DND-41 (cell line): ENCODE data around the gene MRPL39.
A peak's percentile ranks its signal among the peaks of the same experiment; 100 is the strongest.

Experiments used
- ATAC-seq: fragments of 200-7000 bp; cut with Tn5 transposase; 3 replicates; pipeline ENCODE4 v1.9.1; 2021; ENCODE audit warnings: low read depth; ENCODE audit not compliant: insufficient read depth
- DNase-seq: peaks from one replicate; pipeline ENCODE4 v3.0.0-alpha.2; 2020
- H2AFZ ChIP-seq: 2 replicates; pipeline ENCODE4 v1.6.0; 2012; ENCODE audit warnings: low read depth, low read length
- H3K27ac ChIP-seq: 2 replicates; pipeline ENCODE4 v1.5.1; 2012; ENCODE audit warnings: low read length, inconsistent platforms
- H3K27me3 ChIP-seq: fragments of 200-600 bp; sonication (generic); 2 replicates; pipeline ENCODE4 v1.6.0; 2012; ENCODE audit warnings: low read length, mild to moderate bottlenecking, inconsistent platforms; ENCODE audit not compliant: insufficient read depth, poor library complexity
- H3K36me3 ChIP-seq: 2 replicates; pipeline ENCODE4 v1.5.1; 2012; ENCODE audit warnings: low read length, inconsistent platforms; ENCODE audit not compliant: insufficient read depth
- H3K4me1 ChIP-seq: 2 replicates; pipeline ENCODE4 v1.5.1; 2012; ENCODE audit warnings: mild to moderate bottlenecking, low read length; ENCODE audit not compliant: insufficient read depth
- H3K4me2 ChIP-seq: 2 replicates; pipeline ENCODE4 v1.6.0; 2012; ENCODE audit warnings: mild to moderate bottlenecking, moderate library complexity, low read length, inconsistent platforms; ENCODE audit not compliant: insufficient read depth
- H3K4me3 ChIP-seq, 2 experiments: fragments of 200-600 bp in 1 of 2; shearing (Covaris generic) in 1 of 2; 2 replicates each; pipeline ENCODE4 v1.5.1; 2012 to 2016; ENCODE audit warnings: inconsistent platforms in 2 of 2, low read length in 2 of 2, mild to moderate bottlenecking in 2 of 2, low read depth in 1 of 2, moderate library complexity in 1 of 2
- H3K79me2 ChIP-seq: 2 replicates; pipeline ENCODE4 v1.6.0; 2012; ENCODE audit warnings: low read length, inconsistent platforms; ENCODE audit not compliant: insufficient read depth
- H3K9ac ChIP-seq: 2 replicates; pipeline ENCODE4 v1.6.0; 2012; ENCODE audit warnings: low read depth, mild to moderate bottlenecking, inconsistent platforms, low read length, moderate library complexity
- H3K9me3 ChIP-seq: 2 replicates; pipeline ENCODE4 v1.5.1; 2012; ENCODE audit warnings: low read length, moderate library complexity, mild to moderate bottlenecking, inconsistent platforms; ENCODE audit not compliant: insufficient read depth, severe bottlenecking
- H4K20me1 ChIP-seq: 2 replicates; pipeline ENCODE4 v1.6.0; 2012; ENCODE audit warnings: low read length; ENCODE audit not compliant: insufficient read depth
- CTCF ChIP-seq: IDR thresholded peaks from 2 replicates; pipeline ENCODE4 v1.5.1; 2012; ENCODE audit warnings: borderline replicate concordance, low read length, moderate library complexity, mild to moderate bottlenecking; ENCODE audit not compliant: poor library complexity, severe bottlenecking; ENCODE audit errors: extremely low read depth
- EZH2 ChIP-seq: IDR thresholded peaks from 3 replicates; pipeline ENCODE4 v1.6.1; 2012; ENCODE audit warnings: borderline replicate concordance, low read depth, mild to moderate bottlenecking, moderate library complexity, low read length, inconsistent platforms; ENCODE audit not compliant: severe bottlenecking

MRPL39 gene

GRCh38 chr21:25607151-25608043, at the start of gene MRPL39:
Gene MRPL39, minus strand, starts transcription at chr21:25607481. Its CDS starts 6 bp downstream, at chr21:25607475.
- no peaks in the 10 kb centered on the region for H3K9me3 ChIP-seq
- peaks cover 34% of the 10 kb centered on the region for H3K4me1 ChIP-seq
- H3K4me2 ChIP-seq = peak within 1 kb of the TSS; percentile 93
- peak within 1 kb of the TSS; percentile 99 for H2AFZ ChIP-seq
- H3K79me2 ChIP-seq = peaks cover 37% of the 10 kb centered on the region
- H3K9ac ChIP-seq = peak within 1 kb of the TSS; percentile 93
- DNase-seq = peak; percentile 90
- ATAC-seq = peak; percentile 95
- TF ChIP-seq CTCF (peak; percentile 82), EZH2 (no peak)
- peak within 1 kb of the TSS; percentile 98 for H3K27ac ChIP-seq
- H4K20me1 ChIP-seq = no peaks in the 10 kb centered on the region
- peaks cover 37% of the 10 kb centered on the region for H3K36me3 ChIP-seq
- peak within 1 kb of the TSS; percentile 58 to 76 for H3K4me3 ChIP-seq
- no peaks in the 10 kb centered on the region for H3K27me3 ChIP-seq

GRCh38 chr21:25656412-25656811, 49.1 kb upstream of the MRPL39 start:
- TF ChIP-seq CTCF = no peak
- no peak overlapping the region for H3K4me3 ChIP-seq
- no peaks in the 10 kb centered on the region for H3K9me3 ChIP-seq
- DNase-seq = no peak
- no peaks in the 10 kb centered on the region for H3K4me1 ChIP-seq
- H3K79me2 ChIP-seq = no peaks in the 10 kb centered on the region
- no peak overlapping the region for H3K9ac ChIP-seq
- no peak overlapping the region for H3K4me2 ChIP-seq
- no peaks in the 10 kb centered on the region for H3K27me3 ChIP-seq
- no peak for ATAC-seq
- H4K20me1 ChIP-seq = no peaks in the 10 kb centered on the region
- H3K27ac ChIP-seq = no peak overlapping the region
- H3K36me3 ChIP-seq = no peaks in the 10 kb centered on the region
- no peak overlapping the region for H2AFZ ChIP-seq

DNA sequence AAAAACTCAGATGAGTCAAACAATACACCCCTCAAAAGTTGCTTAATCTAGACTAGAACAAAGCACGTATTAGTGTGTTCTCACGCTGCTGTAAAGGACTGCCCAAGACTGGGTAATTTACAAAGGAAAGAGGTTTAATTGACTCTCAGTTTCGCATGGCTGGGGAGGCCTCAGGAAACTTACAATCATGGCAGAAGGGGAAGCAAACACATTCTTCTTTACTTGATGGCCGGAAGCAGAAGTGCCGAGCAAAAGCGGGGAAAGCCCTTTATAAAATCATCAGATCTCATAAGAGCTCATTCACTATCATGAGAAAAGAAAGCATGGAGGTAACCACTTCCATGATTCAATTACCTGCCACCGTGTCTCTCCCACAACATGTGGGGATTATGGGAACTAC, 41.9 kb upstream of the MRPL39 start:
- H3K9ac ChIP-seq = no peak overlapping the region
- no peak overlapping the region for H2AFZ ChIP-seq
- no peaks in the 10 kb centered on the region for H3K9me3 ChIP-seq
- H3K27me3 ChIP-seq = no peaks in the 10 kb centered on the region
- H3K27ac ChIP-seq = no peak overlapping the region
- ATAC-seq (no peak), DNase-seq (no peak)
- H3K4me1 ChIP-seq = no peaks in the 10 kb centered on the region
- H3K79me2 ChIP-seq = no peaks in the 10 kb centered on the region
- no peak overlapping the region for H3K4me2 ChIP-seq
- TF ChIP-seq EZH2 (no peak), CTCF (no peak)
- H3K36me3 ChIP-seq = no peaks in the 10 kb centered on the region
- no peaks in the 10 kb centered on the region for H4K20me1 ChIP-seq
- H3K4me3 ChIP-seq = no peak overlapping the region
